GM18526 (cell line): ENCODE results near the gene TRPC4AP.

ENCODE experiments used
- POLR2A ChIP-seq: IDR thresholded peaks from 3 replicates; pipeline ENCODE4 v1.6.1; 2011; ENCODE audit not compliant: insufficient read length; ENCODE audit errors: extremely low read depth

The TRPC4AP gene

GRCh38 chr20:34983089-34983820 lies 109.4 kb downstream of the TRPC4AP start:
- no peak for TF ChIP-seq POLR2A

- no peak for TF ChIP-seq POLR2A
These were observed 110.1 kb downstream of the TRPC4AP start for GRCh38 chr20:34982270-34983088.

- no peak for TF ChIP-seq POLR2A
These were observed 111.9 kb downstream of the TRPC4AP start for GRCh38 chr20:34980543-34981233.

- TF ChIP-seq POLR2A = no peak
These were observed 113.0 kb downstream of the TRPC4AP start for GRCh38 chr20:34979366-34980153.

- TF ChIP-seq POLR2A = no peak
These were observed 114.4 kb downstream of the TRPC4AP start for GRCh38 chr20:34978092-34978744.

GRCh38 chr20:34977365-34978091 lies 115.1 kb downstream of the TRPC4AP start:
- TF ChIP-seq POLR2A = no peak

GRCh38 chr20:34976286-34976685 lies 116.3 kb downstream of the TRPC4AP start:
- no peak for TF ChIP-seq POLR2A

- no peak for TF ChIP-seq POLR2A
These were observed 118.4 kb downstream of the TRPC4AP start for GRCh38 chr20:34974246-34974645.

DNA sequence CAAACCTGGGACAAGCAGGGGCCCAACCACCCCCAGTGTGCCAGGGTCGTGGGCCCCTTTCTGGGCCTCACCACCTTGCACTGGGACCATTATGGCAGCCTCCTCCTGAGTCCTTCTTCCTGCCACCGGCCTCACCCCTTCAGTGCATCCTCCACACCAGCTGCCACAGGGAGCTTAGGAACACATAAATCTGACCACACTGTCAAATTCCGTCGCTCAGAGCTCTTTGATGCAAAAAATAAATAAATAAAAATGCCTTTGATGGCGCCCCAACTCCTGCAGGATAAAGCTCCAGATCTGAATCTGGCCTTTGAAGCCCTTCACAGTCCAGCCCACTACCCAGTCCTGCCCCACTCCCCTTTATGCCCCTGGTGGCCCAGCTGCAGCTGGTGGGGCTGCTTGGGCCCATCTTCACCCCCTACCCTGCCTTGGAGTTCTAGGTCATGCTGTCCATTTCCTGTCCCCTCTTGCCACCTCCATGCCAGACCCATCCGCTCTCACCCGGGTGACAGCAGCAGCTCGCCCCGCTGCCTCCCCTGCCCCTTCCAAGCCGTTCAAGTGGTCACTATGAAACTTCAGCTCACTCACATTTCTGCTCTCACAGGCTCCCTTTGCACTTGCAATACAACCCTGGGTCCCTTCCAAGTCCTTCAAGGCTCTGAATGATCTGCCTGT lies 120.9 kb downstream of the TRPC4AP start:
- no peak for TF ChIP-seq POLR2A

DNA sequence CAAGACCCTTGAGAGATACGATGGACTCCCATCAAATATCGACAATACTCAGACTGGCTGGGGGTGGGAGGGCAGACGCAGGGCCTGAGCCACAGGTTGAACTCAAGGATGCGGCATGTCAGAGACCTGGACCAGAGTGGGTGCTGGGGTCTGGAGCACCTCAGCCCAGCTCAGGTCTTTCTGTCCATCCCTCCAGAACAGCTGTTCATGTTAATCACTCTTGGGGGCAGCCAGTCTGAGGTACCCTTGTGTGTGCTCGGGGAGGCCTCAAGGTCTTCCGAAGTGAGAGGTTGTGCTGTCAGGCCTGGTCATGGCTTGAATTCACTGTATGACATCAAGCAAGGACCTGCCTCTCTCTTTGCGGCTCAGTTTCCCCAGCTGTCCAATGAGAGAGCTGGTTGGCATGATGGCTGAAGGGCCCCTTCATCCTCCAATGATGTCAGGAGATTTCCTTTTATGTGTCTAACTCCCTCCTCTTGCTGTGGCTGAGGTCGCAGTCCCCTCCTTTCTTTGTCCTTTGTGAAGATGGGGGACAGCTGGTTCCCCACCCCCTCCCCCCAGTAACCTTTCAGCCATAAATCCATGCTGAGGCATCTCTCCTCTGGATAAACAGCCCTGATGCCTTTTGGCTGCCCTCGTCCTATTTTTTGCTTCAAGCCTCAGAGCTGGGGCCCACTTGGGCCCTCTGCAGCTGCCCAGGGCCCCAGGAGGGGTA lies 121.6 kb downstream of the TRPC4AP start:
- TF ChIP-seq POLR2A = no peak

GRCh38 chr20:34970193-34970840 lies 122.3 kb downstream of the TRPC4AP start:
- TF ChIP-seq POLR2A = no peak

DNA sequence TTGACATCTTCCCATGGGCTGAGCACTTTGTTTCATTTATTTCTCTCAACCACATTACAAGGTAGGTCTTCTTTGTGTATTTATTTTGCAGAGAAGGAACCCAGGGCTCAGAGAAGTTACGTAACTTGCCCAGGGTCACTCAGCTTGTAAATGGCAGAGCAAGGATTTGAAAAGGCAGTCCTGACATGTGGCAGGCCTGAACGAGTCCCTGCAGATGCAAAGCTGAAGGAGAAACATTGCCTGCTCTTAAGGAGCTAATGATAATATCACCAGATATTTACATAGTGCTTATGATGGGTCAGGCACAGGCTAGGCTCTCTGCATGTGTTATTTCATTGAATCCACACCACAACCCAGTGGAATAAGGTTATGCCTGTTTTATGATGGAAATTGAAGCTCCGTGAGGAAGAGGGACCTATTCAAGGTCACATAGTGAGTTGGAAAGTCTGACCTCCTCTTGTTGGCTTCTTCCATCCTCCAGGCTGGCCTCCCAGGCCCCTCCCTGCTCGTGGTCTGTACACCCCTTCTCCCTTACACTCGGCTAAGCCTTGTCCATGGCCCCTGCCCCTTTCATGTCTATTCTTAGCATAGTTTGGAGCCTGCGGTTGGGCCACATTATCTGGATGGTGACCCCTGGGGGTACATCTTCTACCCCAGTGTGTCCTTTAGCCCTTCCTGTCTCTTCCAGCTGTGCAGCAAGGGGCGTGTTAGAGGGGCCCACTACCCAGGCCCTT lies 124.4 kb downstream of the TRPC4AP start:
- TF ChIP-seq POLR2A = no peak
